Urinary bladder (tissue), 4 donors: Measurements from ENCODE around the gene KCNJ10. TPM values are rescaled to one million over a fixed set of nuclear protein-coding genes. Genes with fewer than 3 reads are reported as not detected.

ENCODE experiments used
- DNase-seq: peaks from one replicate; pipeline ENCODE4 v3.0.0-alpha.2; 2015; ENCODE audit errors: extremely low spot score
- H3K27ac ChIP-seq: one replicate; pipeline ENCODE4 v1.5.1; 2013; ENCODE audit warnings: low read depth, mild to moderate bottlenecking, moderate library complexity
- H3K36me3 ChIP-seq: one replicate; pipeline ENCODE4 v1.6.1; 2013; ENCODE audit warnings: mild to moderate bottlenecking, moderate library complexity; ENCODE audit not compliant: insufficient read depth
- H3K4me1 ChIP-seq: one replicate; pipeline ENCODE4 v1.6.1; 2013; ENCODE audit warnings: mild to moderate bottlenecking, moderate library complexity; ENCODE audit not compliant: insufficient read depth
- H3K4me3 ChIP-seq: one replicate; pipeline ENCODE4 v1.5.1; 2013; ENCODE audit warnings: low read depth, low read length
- WGBS: extraction: QIAGEN DNeasy Blood & Tissue Kit; methylation state at CpG from one replicate; pipeline ENCODE4 v1.1.7; 2013; 5-methylcytosine and 5-hydroxymethylcytosine counted together
- polyA plus RNA-seq: library from polyadenylated mRNA; stranded (reverse); fragments of 200-250 nt; gene quantifications from one replicate; pipeline ENCODE4 v1.2.3, GENCODE V29; 2013
- total RNA-seq: library from RNA; depleted of rRNA; stranded (reverse); fragments of >200 nt; gene quantifications from one replicate; pipeline ENCODE4 v1.2.3, GENCODE V29; 2014
- donor health status: healthy with polysubstance abuse.
- donor health status: healthy.

The KCNJ10 gene
- total and polyA plus RNA-seq, 2 donors: 0.06 to 0.26 TPM

GRCh38 chr1:159986093-159986492 lies 83.9 kb downstream of the KCNJ10 start:
- H3K36me3 ChIP-seq: no peaks in the 10 kb centered on the region
- DNase-seq: no peak
- no peak overlapping the region for H3K27ac ChIP-seq
- WGBS: 81% methylated on average over 2 of the region's 2 CpGs
- no peak overlapping the region for H3K4me3 ChIP-seq
- H3K4me1 ChIP-seq: no peaks in the 10 kb centered on the region

DNA sequence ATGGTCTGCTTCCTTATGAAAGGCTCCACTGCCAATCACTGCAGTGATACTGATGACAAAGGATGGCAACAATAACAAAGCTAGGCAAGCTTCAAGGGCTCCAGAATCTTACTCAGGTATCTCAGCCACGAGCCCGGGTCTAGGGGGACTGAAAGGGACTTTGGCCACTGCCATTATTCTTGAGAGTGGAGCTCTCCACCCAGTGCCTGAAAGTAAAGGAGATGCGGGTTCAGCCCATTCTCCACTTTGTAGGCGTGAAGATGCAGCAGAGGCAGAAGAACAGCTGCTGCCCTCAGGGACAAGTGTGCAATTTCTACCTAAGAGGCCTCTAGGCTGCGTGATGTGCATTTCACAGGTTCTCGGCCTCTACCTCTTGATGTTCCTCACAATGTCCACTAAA lies 84.5 kb downstream of the KCNJ10 start:
- Histone ChIP-seq H3K4me1 (no peaks in the 10 kb centered on the region), H3K36me3 (no peaks in the 10 kb centered on the region), H3K27ac (no peak overlapping the region), H3K4me3 (no peak overlapping the region)
- 91% methylated on average over 6 of the region's 6 CpGs for WGBS
- DNase-seq: no peak

GRCh38 chr1:159983681-159984080 lies 86.3 kb downstream of the KCNJ10 start:
- H3K27ac ChIP-seq: no peak overlapping the region
- H3K36me3 ChIP-seq: no peaks in the 10 kb centered on the region
- no peaks in the 10 kb centered on the region for H3K4me1 ChIP-seq
- DNase-seq: no peak
- H3K4me3 ChIP-seq: no peak overlapping the region
- WGBS: 53% methylated on average over 5 of the region's 5 CpGs

DNA sequence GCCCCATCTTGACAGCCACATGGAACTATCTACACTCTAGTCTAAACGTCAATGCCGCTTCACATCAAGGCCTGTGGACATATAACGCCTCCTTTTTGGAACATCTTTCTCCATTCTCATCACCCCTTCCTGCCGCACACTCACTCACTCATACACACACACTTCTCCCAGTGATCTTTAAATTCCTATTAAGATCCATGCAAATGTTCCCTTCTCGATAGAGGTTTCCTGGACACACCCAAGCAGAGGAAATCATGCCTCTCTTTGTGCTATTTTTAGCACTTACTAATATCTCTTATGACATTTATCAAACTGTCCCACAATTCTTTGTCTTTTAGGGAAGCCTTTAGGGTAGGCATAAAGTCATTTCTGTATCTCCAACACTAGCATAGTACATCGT lies 87.7 kb downstream of the KCNJ10 start:
- H3K36me3 ChIP-seq: no peaks in the 10 kb centered on the region
- no peak for DNase-seq
- H3K4me1 ChIP-seq: no peaks in the 10 kb centered on the region
- WGBS: 54% methylated on average over 6 of the region's 6 CpGs
- no peak overlapping the region for H3K4me3 ChIP-seq
- no peak overlapping the region for H3K27ac ChIP-seq

DNA sequence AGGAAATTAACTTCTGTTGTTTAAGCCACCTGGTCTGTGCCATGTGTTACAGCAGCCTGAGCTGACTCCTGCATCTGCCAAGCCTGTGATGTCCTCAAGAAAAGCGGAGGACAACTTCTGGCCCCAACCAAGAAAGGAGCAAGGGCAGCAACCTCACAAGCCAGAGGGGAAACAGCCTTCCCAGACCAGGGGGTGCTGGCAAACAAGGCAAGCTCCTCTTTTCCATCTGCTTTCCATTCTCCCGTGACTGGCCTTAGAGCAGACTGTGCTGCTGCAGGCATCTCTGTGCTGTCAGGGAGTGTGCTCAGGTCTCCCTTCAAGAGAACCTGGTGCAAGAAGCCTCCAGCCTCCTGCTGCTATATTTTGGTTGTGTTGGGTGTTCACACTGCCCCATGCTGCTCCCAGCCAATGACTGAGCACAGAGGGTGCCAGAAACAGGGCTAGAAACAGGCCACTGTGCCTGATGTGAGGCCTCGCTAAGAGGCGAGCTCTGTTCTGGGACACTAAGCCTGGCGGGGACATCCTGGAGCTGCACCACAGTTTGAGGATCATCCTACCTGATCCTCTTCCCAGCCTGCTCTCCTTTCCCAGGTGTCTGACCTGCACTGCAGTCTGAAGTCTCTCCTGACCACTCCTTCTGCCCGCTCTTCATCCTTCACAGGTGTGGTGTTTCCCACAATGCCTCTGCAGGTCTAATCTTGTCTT lies 88.5 kb downstream of the KCNJ10 start:
- no peaks in the 10 kb centered on the region for H3K36me3 ChIP-seq
- no peak overlapping the region for H3K27ac ChIP-seq
- H3K4me1 ChIP-seq: no peaks in the 10 kb centered on the region
- WGBS: 95% methylated on average over 6 of the region's 6 CpGs
- no peak for DNase-seq
- no peak overlapping the region for H3K4me3 ChIP-seq

GRCh38 chr1:159980786-159981185 lies 89.2 kb downstream of the KCNJ10 start:
- no peak overlapping the region for H3K4me3 ChIP-seq
- WGBS: 96% methylated on average over 7 of the region's 7 CpGs
- H3K27ac ChIP-seq: no peak overlapping the region
- DNase-seq: no peak
- no peaks in the 10 kb centered on the region for H3K36me3 ChIP-seq
- H3K4me1 ChIP-seq: no peaks in the 10 kb centered on the region

GRCh38 chr1:159980076-159980475 lies 89.9 kb downstream of the KCNJ10 start:
- Histone ChIP-seq H3K4me1 (no peaks in the 10 kb centered on the region), H3K36me3 (no peaks in the 10 kb centered on the region), H3K27ac (no peak overlapping the region), H3K4me3 (no peak overlapping the region)
- DNase-seq: no peak
- WGBS: 58% methylated on average over 6 of the region's 6 CpGs

GRCh38 chr1:159979257-159979656 lies 90.7 kb downstream of the KCNJ10 start:
- no peak overlapping the region for H3K4me3 ChIP-seq
- no peaks in the 10 kb centered on the region for H3K4me1 ChIP-seq
- no peak for DNase-seq
- 28% methylated on average over 3 of the region's 3 CpGs for WGBS
- no peak overlapping the region for H3K27ac ChIP-seq
- H3K36me3 ChIP-seq: no peaks in the 10 kb centered on the region

DNA sequence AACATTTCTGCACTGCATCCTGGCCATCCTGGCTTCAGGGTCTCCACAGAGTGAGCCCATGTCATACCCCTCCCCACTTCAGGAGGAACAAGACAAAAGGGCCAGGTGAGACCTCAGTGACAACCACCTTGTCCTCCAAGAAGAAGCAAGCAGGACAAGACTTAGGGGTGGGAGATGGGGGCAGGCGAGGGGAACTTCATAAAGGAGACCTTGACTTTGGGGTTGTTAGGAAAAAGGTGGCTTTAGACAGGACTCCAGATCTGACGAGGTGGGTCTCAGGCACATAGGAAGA lies 91.9 kb downstream of the KCNJ10 start:
- Histone ChIP-seq H3K27ac (no peak overlapping the region), H3K4me3 (no peak overlapping the region), H3K4me1 (no peaks in the 10 kb centered on the region), H3K36me3 (no peaks in the 10 kb centered on the region)
- WGBS: 91% methylated on average over 2 of the region's 2 CpGs
- DNase-seq: no peak

DNA sequence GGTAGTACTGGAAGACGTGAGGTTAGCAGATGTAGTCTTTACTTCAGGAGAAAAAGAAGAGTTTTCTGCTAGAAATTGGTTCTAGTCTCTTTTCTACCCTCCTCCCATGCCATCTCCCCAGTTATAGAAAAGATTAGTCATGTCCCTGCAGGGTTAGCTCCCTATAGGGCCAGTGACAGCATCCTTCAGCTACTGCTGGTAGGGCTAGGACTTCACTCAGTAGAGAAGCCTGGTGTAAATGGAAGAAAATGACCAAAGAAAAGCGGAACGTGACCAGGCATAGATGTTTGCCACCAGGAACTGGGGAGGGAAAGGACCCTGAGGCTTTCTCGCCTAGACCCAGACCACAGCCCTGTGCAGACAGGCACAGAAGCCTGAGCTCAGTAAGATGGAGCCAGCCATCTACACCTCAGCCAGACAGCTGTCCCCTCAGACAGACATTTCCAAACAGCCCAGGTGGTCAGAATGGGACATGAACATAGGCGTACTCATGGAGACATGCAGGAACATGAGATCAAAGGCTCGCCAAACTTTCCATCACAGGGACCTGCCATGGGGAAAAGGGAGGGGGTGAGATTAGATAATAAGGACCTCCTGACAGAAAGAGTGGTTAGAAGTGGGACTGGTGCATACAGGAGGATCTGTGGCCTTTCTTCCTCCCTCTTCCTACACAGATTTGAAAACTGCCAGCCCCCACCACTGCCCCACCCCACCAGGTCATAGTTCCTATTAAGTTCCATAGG lies 92.4 kb downstream of the KCNJ10 start:
- Histone ChIP-seq H3K27ac (no peak overlapping the region), H3K36me3 (no peaks in the 10 kb centered on the region), H3K4me3 (no peak overlapping the region), H3K4me1 (no peaks in the 10 kb centered on the region)
- no peak for DNase-seq
- WGBS: 94% methylated on average over 6 of the region's 6 CpGs

DNA sequence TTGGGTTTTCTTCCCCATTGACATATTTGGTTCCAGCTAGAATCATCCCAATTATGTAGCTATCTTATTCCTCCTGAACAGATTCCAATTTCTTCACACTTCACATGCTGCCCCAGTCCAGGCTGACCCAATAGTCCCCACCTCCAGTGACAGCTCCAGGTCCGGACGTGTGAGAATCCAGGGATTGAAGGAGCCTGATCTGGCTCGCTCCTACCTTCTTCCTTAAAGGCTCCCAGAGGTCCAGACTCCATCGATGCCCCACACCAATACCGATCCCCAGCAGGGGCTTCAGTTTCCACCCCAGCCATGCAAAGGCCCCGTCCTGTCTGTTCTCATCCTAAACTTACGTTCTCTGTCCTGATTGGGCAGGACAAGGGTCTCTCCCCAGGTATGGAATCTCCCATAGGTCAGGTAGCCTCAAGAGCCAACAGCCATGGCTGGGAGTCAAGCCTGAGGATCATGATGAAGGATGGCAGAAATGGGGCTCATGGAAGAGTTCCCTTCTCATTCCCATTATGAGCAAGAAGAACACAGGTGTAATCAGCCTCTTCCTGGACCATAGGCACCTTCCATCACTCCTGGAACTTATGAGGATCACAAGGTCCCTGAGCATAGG lies 95.5 kb downstream of the KCNJ10 start:
- no peak for DNase-seq
- Histone ChIP-seq H3K36me3 (no peaks in the 10 kb centered on the region), H3K4me1 (no peaks in the 10 kb centered on the region), H3K27ac (no peak overlapping the region), H3K4me3 (no peak overlapping the region)
- WGBS: 97% methylated on average over 7 of the region's 7 CpGs

- WGBS: 92% methylated on average over 6 of the region's 6 CpGs
- H3K27ac ChIP-seq: no peak overlapping the region
- H3K4me1 ChIP-seq: no peaks in the 10 kb centered on the region
These were observed 96.5 kb downstream of the KCNJ10 start for GRCh38 chr1:159973350-159973940.

GRCh38 chr1:159972443-159973205 lies 97.3 kb downstream of the KCNJ10 start:
- Histone ChIP-seq H3K4me3 (no peak overlapping the region), H3K27ac (no peak overlapping the region), H3K36me3 (no peaks in the 10 kb centered on the region), H3K4me1 (no peaks in the 10 kb centered on the region)
- DNase-seq: no peak
- 94% methylated on average over 8 of the region's 8 CpGs for WGBS

More at GRCh38 chr1:159973350-159973940, 96.5 kb downstream of the KCNJ10 start:
- H3K36me3 ChIP-seq: no peaks in the 10 kb centered on the region
- no peak for DNase-seq
- H3K4me3 ChIP-seq: no peak overlapping the region
